Aorta (tissue), 5 donors: ENCODE measurements around the gene SDE2. TPM values are rescaled to one million over a fixed set of nuclear protein-coding genes. Genes with fewer than 3 reads are reported as not detected.

ENCODE experiments used
- ATAC-seq: fragments of 200-7000 bp; cut with Tn5 transposase; one replicate; pipeline ENCODE4 v1.9.1; 2022; ENCODE audit warnings: moderate library complexity; ENCODE audit not compliant: low FRiP score
- DNase-seq, 2 donors: peaks; one replicate each; pipeline ENCODE4 v3.0.0-alpha.2; 2020
- H3K27ac ChIP-seq, 2 donors: one replicate each; pipeline ENCODE4 v1.5.1; 2013; ENCODE audit warnings: low read length in 2 of 2, mild to moderate bottlenecking in 2 of 2, moderate library complexity in 2 of 2, control low read depth in 1 of 2, inconsistent platforms in 1 of 2, low read depth in 1 of 2
- H3K27me3 ChIP-seq, 2 donors: one replicate each; pipeline ENCODE4 v1.6.1; 2013; ENCODE audit warnings: control low read depth in 1 of 2, low read length in 1 of 2, mild to moderate bottlenecking in 1 of 2, moderate library complexity in 1 of 2; ENCODE audit not compliant: insufficient read depth in 2 of 2, control insufficient read depth in 1 of 2
- H3K36me3 ChIP-seq, 2 donors: one replicate each; pipeline ENCODE4 v1.6.1; 2013; ENCODE audit warnings: control low read depth in 1 of 2, low read length in 1 of 2, mild to moderate bottlenecking in 1 of 2; ENCODE audit not compliant: insufficient read depth in 2 of 2, control insufficient read depth in 1 of 2
- H3K4me1 ChIP-seq, 2 donors: one replicate each; pipeline ENCODE4 v1.6.1; 2013; ENCODE audit warnings: low read length in 2 of 2, control low read depth in 1 of 2, mild to moderate bottlenecking in 1 of 2, moderate library complexity in 1 of 2; ENCODE audit not compliant: insufficient read depth in 2 of 2, control insufficient read depth in 1 of 2
- H3K4me3 ChIP-seq, 2 donors: one replicate each; pipeline ENCODE4 v1.5.1; 2013; ENCODE audit warnings: low read length in 2 of 2, control low read depth in 1 of 2, mild to moderate bottlenecking in 1 of 2
- H3K9me3 ChIP-seq: one replicate; pipeline ENCODE4 v1.6.1; 2013; ENCODE audit warnings: mild to moderate bottlenecking, low read length; ENCODE audit not compliant: control insufficient read depth
- WGBS, 2 donors: extraction: QIAGEN DNeasy Blood & Tissue Kit; methylation state at CpG; one replicate each; pipeline ENCODE4 v1.1.7; 2013; 5-methylcytosine and 5-hydroxymethylcytosine counted together
- intact Hi-C, 2 donors: fragments of 100-400 bp; cut with DNase I; formaldehyde crosslinking; loops; one replicate each; pipeline versions ENCODE4 v1.14.2 to v1.15.0; 2022
- long read RNA-seq, 2 donors: library from polyadenylated mRNA; unstranded; transcript quantifications; one replicate each; pipeline ENCODE4 v2.0.0, GENCODE V29; 2020 to 2021
- polyA plus RNA-seq, 2 donors: library from polyadenylated mRNA; stranded (reverse); fragments of 200-250 nt; gene quantifications; one replicate each; pipeline ENCODE4 v1.2.3, GENCODE V29; 2013
- total RNA-seq, 2 donors: library from RNA; stranded (reverse); fragmentation: NEBNext Ultra II Directional; extraction: Animal tissue kit (Norgen Biotek cat#: 25700); gene quantifications; one replicate each; pipeline ENCODE4 v1.2.1, GENCODE V29; 2021
- donor health status: healthy with polysubstance abuse.
- donor health status: Bipolar disorder and iron deficiency.
- donor health status: DM: no; HTN: no; CAD: no.
- donor health status: DM: no; HTN: no; CAD: no.
- donor health status: DM: yes; HTN: yes; CAD: no.

Gene SDE2
- total RNA-seq: 10 to 100 TPM; 15.7 to 18.3 TPM
- 1 to 10 TPM; 4.9 to 8.3 TPM for polyA plus RNA-seq
- long read RNA-seq, donor 1, partial matches to known transcripts: 1 of 3 reads
- long read RNA-seq, donor 1, other reads (novel, unspliced or antisense): 1 of 3 reads
- long read RNA-seq, donor 2, transcript SDE2-201 (7 exons, 3,975 nt): major isoform, 6 of 8 reads
- long read RNA-seq, donor 2, partial matches to known transcripts: 0 of 8 reads
- long read RNA-seq, donor 2, other reads (novel, unspliced or antisense): 2 of 8 reads

GRCh38 chr1:225999227-225999911, at the start of gene SDE2:
Gene SDE2, minus strand, starts transcription at chr1:225999343. Its CDS starts 31 bp downstream, at chr1:225999312.
- DNase-seq (peak; percentile 100), ATAC-seq (peak; percentile 99)
- no peaks in the 10 kb centered on the region for H3K9me3 ChIP-seq
- peak within 1 kb of the TSS; percentile 79 to 87 for H3K4me3 ChIP-seq
- no peaks in the 10 kb centered on the region for H3K27me3 ChIP-seq
- intact Hi-C loops: loop anchor here in 1 of 2 donors (1.0 to 10.0 kb wide), 2 partner anchors 64 to 195 kb away; no protein-coding TSS in a partner anchor
- 0% methylated on average over 50 to 53 of the region's 53 CpGs for WGBS, 2 donors
- H3K36me3 ChIP-seq: no peaks in the 10 kb centered on the region
- H3K27ac ChIP-seq: peak within 1 kb of the TSS; percentile 85 to 100
- no peaks in the 10 kb centered on the region for H3K4me1 ChIP-seq

- Histone ChIP-seq H3K9me3 (no peaks in the 10 kb centered on the region), H3K4me1 (no peaks in the 10 kb centered on the region), H3K36me3 (no peaks in the 10 kb centered on the region), H3K27ac (no peak overlapping the region), H3K27me3 (no peaks in the 10 kb centered on the region), H3K4me3 (no peak overlapping the region)
- no peak for DNase-seq
- 74 to 84% methylated on average over 1 of the region's 1 CpG for WGBS, 2 donors
- intact Hi-C loops: no loop called here
- no peak for ATAC-seq
These were observed 49.7 kb upstream of the SDE2 start for GRCh38 chr1:226048886-226049285.

GRCh38 chr1:226047495-226047894, 48.4 kb upstream of the SDE2 start:
- H3K9me3 ChIP-seq: no peaks in the 10 kb centered on the region
- intact Hi-C loops: no loop called here
- H3K27me3 ChIP-seq: no peaks in the 10 kb centered on the region
- ATAC-seq (no peak), DNase-seq (no peak)
- no peaks in the 10 kb centered on the region for H3K4me1 ChIP-seq
- H3K27ac ChIP-seq: no peak overlapping the region
- WGBS, 2 donors: 0 to 3% methylated on average over 1 of the region's 1 CpG
- H3K36me3 ChIP-seq: no peaks in the 10 kb centered on the region
- H3K4me3 ChIP-seq: no peak overlapping the region

- intact Hi-C loops: no loop called here
- H3K27ac ChIP-seq: no peak overlapping the region
- DNase-seq: no peak
These were observed 47.1 kb upstream of the SDE2 start for GRCh38 chr1:226046240-226046639.

GRCh38 chr1:226044514-226045101, 45.5 kb upstream of the SDE2 start:
- WGBS, 2 donors: 77 to 81% methylated on average over 4 of the region's 4 CpGs
- Histone ChIP-seq H3K9me3 (no peaks in the 10 kb centered on the region), H3K4me3 (no peak overlapping the region), H3K27ac (no peak overlapping the region), H3K4me1 (no peaks in the 10 kb centered on the region), H3K27me3 (no peaks in the 10 kb centered on the region), H3K36me3 (no peaks in the 10 kb centered on the region)
- no peak for ATAC-seq
- DNase-seq: no peak
- intact Hi-C loops: no loop called here

More at GRCh38 chr1:226046240-226046639, 47.1 kb upstream of the SDE2 start:
- 94 to 98% methylated on average over 6 of the region's 6 CpGs for WGBS, 2 donors
- H3K4me1 ChIP-seq: no peaks in the 10 kb centered on the region
- no peaks in the 10 kb centered on the region for H3K9me3 ChIP-seq
- ATAC-seq: no peak
- H3K27me3 ChIP-seq: no peaks in the 10 kb centered on the region
- no peak overlapping the region for H3K4me3 ChIP-seq
- no peaks in the 10 kb centered on the region for H3K36me3 ChIP-seq

GRCh38 chr1:226041419-226041818, 42.3 kb upstream of the SDE2 start:
- WGBS, 2 donors: 28 to 44% methylated on average over 1 of the region's 1 CpG
- no peak for DNase-seq
- Histone ChIP-seq H3K36me3 (no peaks in the 10 kb centered on the region), H3K4me1 (no peaks in the 10 kb centered on the region), H3K9me3 (no peaks in the 10 kb centered on the region), H3K27me3 (no peaks in the 10 kb centered on the region), H3K27ac (no peak overlapping the region), H3K4me3 (no peak overlapping the region)
- intact Hi-C loops: no loop called here
- no peak for ATAC-seq

- Histone ChIP-seq H3K27ac (no peak overlapping the region), H3K36me3 (no peaks in the 10 kb centered on the region), H3K9me3 (no peaks in the 10 kb centered on the region), H3K4me1 (peaks cover 0 to 2% of the 10 kb centered on the region in 2 donors), H3K4me3 (no peak overlapping the region), H3K27me3 (no peaks in the 10 kb centered on the region)
- ATAC-seq: no peak
- WGBS, 2 donors: 87 to 92% methylated on average over 1 of the region's 1 CpG
- intact Hi-C loops: no loop called here
- no peak for DNase-seq
These were observed 39.5 kb upstream of the SDE2 start for GRCh38 chr1:226038661-226039060.

GRCh38 chr1:226035915-226036314, 36.8 kb upstream of the SDE2 start:
- no peak for DNase-seq
- WGBS, 2 donors: 96 to 97% methylated on average over 5 of the region's 5 CpGs
- no peaks in the 10 kb centered on the region for H3K9me3 ChIP-seq

More at GRCh38 chr1:226035915-226036314, 36.8 kb upstream of the SDE2 start:
- Histone ChIP-seq H3K36me3 (no peaks in the 10 kb centered on the region), H3K4me1 (peaks cover 0 to 2% of the 10 kb centered on the region in 2 donors), H3K27me3 (no peaks in the 10 kb centered on the region), H3K4me3 (no peak overlapping the region), H3K27ac (no peak overlapping the region)
- intact Hi-C loops: no loop called here
- ATAC-seq: no peak
